ENCODE measurements around the gene VMP1. TPM values are rescaled to one million over a fixed set of nuclear protein-coding genes. Genes with fewer than 3 reads are reported as not detected.
"Not testable (repeated sequence)": the region's sequence is repeated elsewhere in the genome, so short reads cannot be mapped to it uniquely, and the experiment has no call there.

The VMP1 gene
- total and polyA plus RNA-seq, 2 of the 13 experiments (the other 11 are each of a cell fraction or from before 2014, with no cell fraction given): 186 to 271 TPM

DNA sequence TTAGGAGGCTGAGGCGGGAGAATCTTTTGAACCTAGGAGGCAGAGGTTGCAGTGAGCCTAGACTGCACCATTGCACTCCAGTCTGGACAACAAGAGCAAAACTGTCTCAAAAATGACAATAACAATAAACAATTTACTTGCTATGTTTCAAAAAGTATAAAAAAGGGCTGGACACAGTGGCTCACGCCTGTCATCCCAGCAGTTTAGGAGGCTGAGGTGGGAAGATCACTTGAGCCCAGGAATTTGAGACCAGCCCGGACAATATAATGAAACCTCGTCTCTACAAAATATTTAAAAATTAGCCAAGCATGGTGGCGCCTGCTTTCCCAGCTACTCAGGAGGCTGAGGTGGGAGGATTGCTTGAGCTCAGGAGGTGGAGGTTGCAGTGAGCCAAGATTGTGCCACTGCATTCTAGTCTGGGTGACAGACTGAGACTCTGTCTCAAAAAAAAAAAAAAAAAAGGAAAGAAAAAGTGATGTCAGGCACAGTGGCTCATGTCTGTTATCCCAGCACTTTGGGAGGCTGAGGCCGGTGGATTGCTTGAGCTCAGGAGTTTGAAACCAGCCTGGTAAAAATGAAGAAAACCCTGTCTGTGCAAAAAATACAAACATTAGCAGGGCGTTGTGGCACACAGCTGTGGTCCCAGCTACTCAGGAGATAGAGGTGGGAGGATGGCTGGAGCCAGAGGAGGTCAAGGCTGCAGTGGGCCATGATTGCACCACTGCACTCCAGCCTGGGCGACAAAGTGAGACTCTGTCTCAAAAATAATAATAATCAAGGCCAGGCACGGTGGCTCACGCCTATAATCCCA, 146.7 kb downstream of the VMP1 start (continued):
- TF ChIP-seq POLR2A (IDR thresholded peaks at IDR 0.05; ENCODE audit: insufficient read depth in 1 of 2, low read depth in 2 of 2, low read length in 2 of 2) (0 out of 4 replicates have a peak, but pooled peaks of 1 of the 2 experiments have one; percentile 14), MIER2 (CRISPR knock-in tag; IDR thresholded peaks at IDR 0.05) (peak; percentile 68; the same call in 1 of the 2 replicates), ZBTB37 (CRISPR knock-in tag; IDR thresholded peaks at IDR 0.05) (peak; percentile 38; the same call in 1 of the 2 replicates), SIX1 (CRISPR knock-in tag; IDR thresholded peaks at IDR 0.05; ENCODE audit: borderline replicate concordance) (peak; percentile 50; the same call in 1 of the 2 replicates), HNF4A (CRISPR knock-in tag; IDR thresholded peaks at IDR 0.05) (peak; percentile 80), HMG20B (CRISPR knock-in tag; conservative IDR thresholded peaks at IDR 0.05) (peak; percentile 49; the same call in 1 of the 2 replicates), CREM (IDR thresholded peaks at IDR 0.05) (peak; percentile 31; the same call in 1 of the 2 replicates), SKIL (CRISPR knock-in tag; IDR thresholded peaks at IDR 0.05; ENCODE audit: borderline replicate concordance) (peak; percentile 79; the same call in 1 of the 2 replicates), FOSL2 (CRISPR knock-in tag; IDR thresholded peaks at IDR 0.05) (peak; percentile 87), FOXA3 (CRISPR knock-in tag; IDR thresholded peaks at IDR 0.05) (peak; percentile 69; the same call in 1 of the 2 replicates), FOXP4 (CRISPR knock-in tag; IDR thresholded peaks at IDR 0.05) (peak; percentile 74), ZC3H4 (CRISPR knock-in tag; IDR thresholded peaks at IDR 0.05; ENCODE audit: borderline replicate concordance) (peak; percentile 87; the same call in 1 of the 2 replicates), RARA (CRISPR knock-in tag; IDR thresholded peaks at IDR 0.05) (peak; percentile 96), SSRP1 (CRISPR knock-in tag; IDR thresholded peaks at IDR 0.05) (0 out of 2 replicates have a peak, but pooled peaks have one; percentile 56), RXRB (CRISPR knock-in tag; IDR thresholded peaks at IDR 0.05; ENCODE audit: borderline replicate concordance) (peak; percentile 99)
- TF ChIP-seq, protein P1, sequence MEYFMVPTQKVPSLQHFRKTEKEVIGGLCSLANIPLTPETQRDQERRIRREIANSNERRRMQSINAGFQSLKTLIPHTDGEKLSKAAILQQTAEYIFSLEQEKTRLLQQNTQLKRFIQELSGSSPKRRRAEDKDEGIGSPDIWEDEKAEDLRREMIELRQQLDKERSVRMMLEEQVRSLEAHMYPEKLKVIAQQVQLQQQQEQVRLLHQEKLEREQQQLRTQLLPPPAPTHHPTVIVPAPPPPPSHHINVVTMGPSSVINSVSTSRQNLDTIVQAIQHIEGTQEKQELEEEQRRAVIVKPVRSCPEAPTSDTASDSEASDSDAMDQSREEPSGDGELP (IDR thresholded peaks at IDR 0.05; ENCODE audit: borderline replicate concordance, low read depth): peak; percentile 90
- TF ChIP-seq, protein P2, sequence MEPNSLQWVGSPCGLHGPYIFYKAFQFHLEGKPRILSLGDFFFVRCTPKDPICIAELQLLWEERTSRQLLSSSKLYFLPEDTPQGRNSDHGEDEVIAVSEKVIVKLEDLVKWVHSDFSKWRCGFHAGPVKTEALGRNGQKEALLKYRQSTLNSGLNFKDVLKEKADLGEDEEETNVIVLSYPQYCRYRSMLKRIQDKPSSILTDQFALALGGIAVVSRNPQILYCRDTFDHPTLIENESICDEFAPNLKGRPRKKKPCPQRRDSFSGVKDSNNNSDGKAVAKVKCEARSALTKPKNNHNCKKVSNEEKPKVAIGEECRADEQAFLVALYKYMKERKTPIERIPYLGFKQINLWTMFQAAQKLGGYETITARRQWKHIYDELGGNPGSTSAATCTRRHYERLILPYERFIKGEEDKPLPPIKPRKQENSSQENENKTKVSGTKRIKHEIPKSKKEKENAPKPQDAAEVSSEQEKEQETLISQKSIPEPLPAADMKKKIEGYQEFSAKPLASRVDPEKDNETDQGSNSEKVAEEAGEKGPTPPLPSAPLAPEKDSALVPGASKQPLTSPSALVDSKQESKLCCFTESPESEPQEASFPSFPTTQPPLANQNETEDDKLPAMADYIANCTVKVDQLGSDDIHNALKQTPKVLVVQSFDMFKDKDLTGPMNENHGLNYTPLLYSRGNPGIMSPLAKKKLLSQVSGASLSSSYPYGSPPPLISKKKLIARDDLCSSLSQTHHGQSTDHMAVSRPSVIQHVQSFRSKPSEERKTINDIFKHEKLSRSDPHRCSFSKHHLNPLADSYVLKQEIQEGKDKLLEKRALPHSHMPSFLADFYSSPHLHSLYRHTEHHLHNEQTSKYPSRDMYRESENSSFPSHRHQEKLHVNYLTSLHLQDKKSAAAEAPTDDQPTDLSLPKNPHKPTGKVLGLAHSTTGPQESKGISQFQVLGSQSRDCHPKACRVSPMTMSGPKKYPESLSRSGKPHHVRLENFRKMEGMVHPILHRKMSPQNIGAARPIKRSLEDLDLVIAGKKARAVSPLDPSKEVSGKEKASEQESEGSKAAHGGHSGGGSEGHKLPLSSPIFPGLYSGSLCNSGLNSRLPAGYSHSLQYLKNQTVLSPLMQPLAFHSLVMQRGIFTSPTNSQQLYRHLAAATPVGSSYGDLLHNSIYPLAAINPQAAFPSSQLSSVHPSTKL (CRISPR knock-in tag; IDR thresholded peaks at IDR 0.05): peak; percentile 96
- TF ChIP-seq, protein P3, sequence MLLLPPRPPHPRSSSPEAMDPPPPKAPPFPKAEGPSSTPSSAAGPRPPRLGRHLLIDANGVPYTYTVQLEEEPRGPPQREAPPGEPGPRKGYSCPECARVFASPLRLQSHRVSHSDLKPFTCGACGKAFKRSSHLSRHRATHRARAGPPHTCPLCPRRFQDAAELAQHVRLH (CRISPR knock-in tag; IDR thresholded peaks at IDR 0.05; ENCODE audit: borderline replicate concordance, low read depth): peak; percentile 23; the same call in 1 of the 2 replicates
- TF ChIP-seq CREM (CRISPR knock-in tag; IDR thresholded peaks at IDR 0.05): not testable (repeated sequence)
